Stimulated activated naive CD8-positive, alpha-beta T cell treated with anti-CD3 and anti-CD28 coated beads, Interleukin-15, amount 100 ng/mL, for 72 hours (primary cell): Measurements from ENCODE around the gene RBFOX2.

Experiments used
- ATAC-seq: fragments of 150-1000 bp; cut with Tn5 transposase; 2 replicates; pipeline ENCODE4 v1.10.0; 2021; ENCODE audit warnings: mild to moderate bottlenecking, moderate library complexity
- DNase-seq, 2 donors: peaks; one replicate each; pipeline ENCODE4 v3.0.0; 2021 to 2022
- H3K27ac Mint-ChIP-seq, 2 donors: one replicate each; pipeline ENCODE4 v1.8.0; 2022; ENCODE audit warnings: mild to moderate bottlenecking in 2 of 2, mixed read lengths in 2 of 2, moderate library complexity in 2 of 2
- H3K27me3 Mint-ChIP-seq: one replicate; pipeline ENCODE4 v1.8.0; 2022; ENCODE audit warnings: mixed read lengths
- H3K4me1 Mint-ChIP-seq: one replicate; pipeline ENCODE4 v1.8.0; 2022; ENCODE audit warnings: mild to moderate bottlenecking, mixed read lengths
- H3K4me3 Mint-ChIP-seq, 2 donors: one replicate each; pipeline ENCODE4 v1.8.0; 2022; ENCODE audit warnings: mild to moderate bottlenecking in 2 of 2, mixed read lengths in 2 of 2, moderate library complexity in 1 of 2
- H3K9me3 Mint-ChIP-seq, 2 donors: one replicate each; pipeline ENCODE4 v1.8.0; 2022; ENCODE audit warnings: mixed read lengths in 2 of 2

RBFOX2 gene

DNA sequence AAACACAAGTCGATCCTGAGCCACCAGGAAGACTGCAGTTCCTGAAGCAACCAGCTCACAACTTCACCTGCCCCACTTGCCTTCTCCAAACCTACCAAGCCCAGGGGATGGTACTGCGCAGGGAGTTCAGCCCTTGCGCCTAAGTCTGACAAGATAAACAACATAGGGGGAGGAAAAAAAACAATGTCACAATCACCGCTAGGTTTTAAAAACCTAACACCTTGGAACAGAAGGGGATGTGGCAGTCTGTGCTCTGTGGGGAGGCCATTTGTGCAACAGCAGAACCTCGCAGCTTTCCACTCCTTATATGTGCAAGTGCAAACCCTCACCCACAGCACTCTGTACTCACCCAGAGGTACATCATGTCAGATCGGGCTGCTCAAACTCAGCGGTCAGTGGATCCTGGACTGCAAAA lies 134.2 kb downstream of the RBFOX2 start:
- Mint-ChIP-seq H3K27ac (no peak overlapping the region), H3K4me1 (no peaks in the 10 kb centered on the region), H3K9me3 (no peaks in the 10 kb centered on the region), H3K4me3 (no peak overlapping the region), H3K27me3 (no peaks in the 10 kb centered on the region)
- ATAC-seq (no peak), DNase-seq (no peak)

DNA sequence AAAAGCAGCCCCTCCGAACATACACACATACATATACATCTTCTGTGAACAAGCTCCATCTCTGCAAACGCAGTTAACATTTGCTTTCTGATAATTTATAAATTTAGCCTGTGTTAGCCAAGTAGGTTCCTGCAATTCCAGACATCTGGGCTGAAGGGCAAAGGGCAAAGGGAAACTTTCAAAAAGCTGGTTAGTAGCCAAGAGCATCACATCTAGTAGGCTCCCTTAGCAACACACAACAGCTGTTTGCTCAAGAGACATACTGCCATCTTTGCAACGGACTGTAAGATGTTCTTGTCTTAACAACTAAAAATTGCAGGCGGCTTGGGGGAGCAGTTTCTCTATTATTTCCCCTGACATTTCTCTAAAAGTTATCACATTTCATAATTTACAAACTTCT lies 134.9 kb downstream of the RBFOX2 start:
- ATAC-seq (no peak), DNase-seq (no peak)
- no peaks in the 10 kb centered on the region for H3K27me3 Mint-ChIP-seq
- no peak overlapping the region for H3K27ac Mint-ChIP-seq
- no peak overlapping the region for H3K4me3 Mint-ChIP-seq
- no peaks in the 10 kb centered on the region for H3K4me1 Mint-ChIP-seq
- no peaks in the 10 kb centered on the region for H3K9me3 Mint-ChIP-seq

DNA sequence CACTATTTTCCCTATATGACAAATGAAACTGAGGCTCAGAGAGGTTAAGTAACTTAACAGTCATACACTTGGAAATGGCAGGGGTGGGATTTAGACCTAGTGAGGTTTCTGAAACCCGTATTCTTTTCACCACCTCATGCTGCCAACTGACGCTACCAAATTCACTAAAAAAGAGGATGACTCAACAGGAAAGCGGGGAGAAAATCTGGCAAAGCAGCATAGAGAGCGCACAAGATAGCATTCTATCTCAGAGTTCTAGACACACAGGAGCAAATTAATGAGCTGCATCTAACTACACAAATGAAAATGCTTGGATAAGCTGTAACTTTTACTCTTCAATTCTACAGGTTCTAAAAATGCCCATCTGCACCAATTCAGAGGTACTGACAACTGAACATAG lies 136.4 kb downstream of the RBFOX2 start:
- H3K9me3 Mint-ChIP-seq: no peaks in the 10 kb centered on the region
- H3K27ac Mint-ChIP-seq: no peak overlapping the region
- ATAC-seq (no peak), DNase-seq (no peak)
- no peak overlapping the region for H3K4me3 Mint-ChIP-seq
- H3K4me1 Mint-ChIP-seq: no peaks in the 10 kb centered on the region
- no peaks in the 10 kb centered on the region for H3K27me3 Mint-ChIP-seq

- no peaks in the 10 kb centered on the region for H3K27me3 Mint-ChIP-seq
- ATAC-seq (no peak), DNase-seq (no peak)
- no peak overlapping the region for H3K27ac Mint-ChIP-seq
- H3K4me3 Mint-ChIP-seq: no peak overlapping the region
- no peaks in the 10 kb centered on the region for H3K4me1 Mint-ChIP-seq
- H3K9me3 Mint-ChIP-seq: no peaks in the 10 kb centered on the region
Measured at GRCh38 chr22:35891442-35891841, 137.2 kb downstream of the RBFOX2 start.

GRCh38 chr22:35889071-35889470 lies 139.6 kb downstream of the RBFOX2 start:
- Mint-ChIP-seq H3K4me3 (no peak overlapping the region), H3K27me3 (no peaks in the 10 kb centered on the region), H3K27ac (no peak overlapping the region), H3K9me3 (no peaks in the 10 kb centered on the region), H3K4me1 (no peaks in the 10 kb centered on the region)
- DNase-seq (no peak), ATAC-seq (no peak)

- Mint-ChIP-seq H3K4me1 (peaks cover 6% of the 10 kb centered on the region), H3K27me3 (no peaks in the 10 kb centered on the region), H3K9me3 (no peaks in the 10 kb centered on the region), H3K27ac (no peak overlapping the region), H3K4me3 (no peak overlapping the region)
- DNase-seq: no peak
- ATAC-seq: no peak
Measured at GRCh38 chr22:35888181-35888870, 140.3 kb downstream of the RBFOX2 start.

- ATAC-seq: no peak
- DNase-seq: no peak
- Mint-ChIP-seq H3K4me3 (no peak overlapping the region), H3K4me1 (peaks cover 15% of the 10 kb centered on the region), H3K9me3 (no peaks in the 10 kb centered on the region), H3K27me3 (no peaks in the 10 kb centered on the region), H3K27ac (peak overlapping the region in 1 of 2 donors; percentile 33)
Measured at GRCh38 chr22:35887296-35887875, 141.2 kb downstream of the RBFOX2 start.

DNA sequence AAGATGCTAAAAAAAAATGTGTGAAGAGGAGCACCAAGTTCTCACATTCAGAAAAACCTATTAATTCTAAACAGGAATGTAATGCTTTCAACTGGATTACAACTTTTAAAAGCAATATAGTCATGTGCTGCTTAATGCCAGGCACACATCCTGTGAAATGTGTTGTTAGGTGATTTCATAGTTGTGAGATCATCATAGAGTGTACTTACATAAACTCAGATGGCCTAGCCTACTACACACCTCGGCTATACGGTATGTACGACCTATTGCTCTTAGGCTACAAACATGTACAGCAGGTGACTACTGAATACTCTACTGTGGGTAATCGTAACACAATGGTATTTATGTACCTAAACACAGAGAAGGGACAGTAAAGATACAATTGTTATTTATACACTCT lies 142.3 kb downstream of the RBFOX2 start:
- DNase-seq: no peak
- Mint-ChIP-seq H3K27me3 (no peaks in the 10 kb centered on the region), H3K27ac (no peak overlapping the region), H3K4me1 (peaks cover 19% of the 10 kb centered on the region), H3K4me3 (no peak overlapping the region), H3K9me3 (no peaks in the 10 kb centered on the region)
- ATAC-seq: no peak

DNA sequence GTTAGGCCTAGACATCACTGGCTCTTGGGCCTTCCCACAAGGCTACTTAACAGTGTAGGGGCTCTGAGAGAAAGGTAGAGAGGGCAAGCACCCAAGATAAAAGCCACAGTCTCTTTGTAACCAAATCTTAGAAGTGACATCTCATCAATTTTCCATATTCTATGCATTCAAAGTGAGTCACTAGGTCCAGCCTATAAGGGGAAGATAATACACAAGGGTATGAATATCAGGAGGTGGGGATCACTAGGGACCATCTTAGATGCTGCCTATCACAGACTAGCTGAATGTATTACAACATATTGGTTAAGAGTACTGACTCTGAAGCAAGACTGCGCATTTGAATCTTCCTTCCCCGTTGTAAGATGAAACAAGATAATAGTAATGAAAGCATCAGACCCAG lies 144.1 kb downstream of the RBFOX2 start:
- DNase-seq (no peak), ATAC-seq (no peak)
- Mint-ChIP-seq H3K27me3 (no peaks in the 10 kb centered on the region), H3K9me3 (no peaks in the 10 kb centered on the region), H3K4me3 (no peak overlapping the region), H3K27ac (peak overlapping the region in 1 of 2 donors; percentile 28), H3K4me1 (peaks cover 19% of the 10 kb centered on the region)

GRCh38 chr22:35883031-35883620 lies 145.5 kb downstream of the RBFOX2 start:
- no peak for ATAC-seq
- H3K4me1 Mint-ChIP-seq: peaks cover 19% of the 10 kb centered on the region
- DNase-seq: no peak
- H3K9me3 Mint-ChIP-seq: no peaks in the 10 kb centered on the region
- H3K27me3 Mint-ChIP-seq: no peaks in the 10 kb centered on the region
- H3K27ac Mint-ChIP-seq: peak overlapping the region in 1 of 2 donors; percentile 22
- H3K4me3 Mint-ChIP-seq: no peak overlapping the region

- Mint-ChIP-seq H3K4me1 (peaks cover 19% of the 10 kb centered on the region), H3K27ac (peak overlapping the region in 1 of 2 donors; percentile 43), H3K9me3 (no peaks in the 10 kb centered on the region), H3K4me3 (no peak overlapping the region), H3K27me3 (no peaks in the 10 kb centered on the region)
- DNase-seq (no peak), ATAC-seq (no peak)
Measured at GRCh38 chr22:35882211-35883030, 146.2 kb downstream of the RBFOX2 start.

- DNase-seq (no peak), ATAC-seq (no peak)
- Mint-ChIP-seq H3K4me3 (no peak overlapping the region), H3K4me1 (peaks cover 28% of the 10 kb centered on the region), H3K9me3 (peaks cover 0 to 2% of the 10 kb centered on the region in 2 donors), H3K27ac (peak overlapping the region in 1 of 2 donors; percentile 49), H3K27me3 (no peaks in the 10 kb centered on the region)
Measured at GRCh38 chr22:35879351-35879750, 149.3 kb downstream of the RBFOX2 start.

- ATAC-seq: no peak
- DNase-seq: no peak
- Mint-ChIP-seq H3K9me3 (peaks cover 0 to 6% of the 10 kb centered on the region in 2 donors), H3K27ac (no peak overlapping the region), H3K4me1 (peaks cover 10% of the 10 kb centered on the region), H3K27me3 (no peaks in the 10 kb centered on the region), H3K4me3 (no peak overlapping the region)
Measured at GRCh38 chr22:35873426-35873825, 155.2 kb downstream of the RBFOX2 start.

DNA sequence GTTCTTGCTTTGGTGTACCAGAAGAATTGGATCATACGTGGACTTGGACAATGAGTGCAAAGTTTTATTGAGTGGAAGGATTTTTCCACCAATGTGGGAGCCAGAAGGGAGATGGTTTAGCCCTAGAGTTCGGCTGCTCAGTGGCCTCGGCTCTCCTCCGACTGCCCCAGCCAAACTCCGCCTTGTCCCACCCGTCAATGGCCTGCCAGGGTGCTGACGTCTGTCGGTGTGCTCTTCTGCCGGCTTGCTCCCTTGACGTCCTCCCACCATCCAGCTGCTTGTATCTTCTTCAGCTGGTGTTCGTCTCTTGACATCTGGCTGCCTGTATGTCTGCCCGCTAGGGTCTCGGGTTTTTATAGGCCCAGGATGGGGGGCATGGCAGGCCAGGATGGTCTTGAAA lies 156.2 kb downstream of the RBFOX2 start:
- peaks cover 10% of the 10 kb centered on the region for H3K4me1 Mint-ChIP-seq
- H3K4me3 Mint-ChIP-seq: no peak overlapping the region
- no peak overlapping the region for H3K27ac Mint-ChIP-seq
- no peak for ATAC-seq
- H3K27me3 Mint-ChIP-seq: no peaks in the 10 kb centered on the region
- DNase-seq: no peak
- peaks cover 0 to 6% of the 10 kb centered on the region in 2 donors for H3K9me3 Mint-ChIP-seq

GRCh38 chr22:35870517-35871293 lies 157.9 kb downstream of the RBFOX2 start:
- Mint-ChIP-seq H3K27me3 (no peaks in the 10 kb centered on the region), H3K4me3 (no peak overlapping the region), H3K27ac (no peak overlapping the region), H3K9me3 (peaks cover 0 to 6% of the 10 kb centered on the region in 2 donors), H3K4me1 (no peaks in the 10 kb centered on the region)
- ATAC-seq (no peak), DNase-seq (no peak)
